Camera-type eye (tissue), 1 donor: ENCODE results near the gene QRSL1. TPM values are rescaled to one million over a fixed set of nuclear protein-coding genes. Genes with fewer than 3 reads are reported as not detected.

ENCODE experiments used
- total RNA-seq: library from RNA; depleted of rRNA; stranded (reverse); fragments of >200 nt; gene quantifications from one replicate; pipeline ENCODE4 v1.2.3, GENCODE V29; 2014

Gene QRSL1
- 21.4 TPM for total RNA-seq

GRCh38 chr6:106629103-106629858, at the start of gene QRSL1, which contains the start of gene RTN4IP1:
QRSL1 (plus strand) TSS chr6:106629578; CDS start chr6:106629682, 104 bp downstream.
RTN4IP1 (minus strand) TSS chr6:106629498; CDS start chr6:106629021, 477 bp downstream.

Other genes with a start within 250 kb of the QRSL1 start
- 4.8 TPM for gene RTN4IP1, start 80 bp upstream of the QRSL1 start, total RNA-seq